Left lung (tissue), 14 donors: ENCODE results near the gene RNASE4. TPM values are rescaled to one million over a fixed set of nuclear protein-coding genes. Genes with fewer than 3 reads are reported as not detected.
"Not testable (repeated sequence)": the region's sequence is repeated elsewhere in the genome, so short reads cannot be mapped to it uniquely, and the experiment has no call there.

Source experiments
- ATAC-seq: fragments of 200-7000 bp; cut with Tn5 transposase; one replicate; pipeline ENCODE4 v1.9.1; 2020; ENCODE audit warnings: moderate library complexity
- DNase-seq, 4 donors: peaks; one replicate each; pipeline ENCODE4 v3.0.0-alpha.2; 2013 to 2020
- H3K27ac ChIP-seq, 2 donors: fragments of 200-600 bp; sonication (generic) in 1 of 2; one replicate each; pipeline versions ENCODE4 v1.5.0 to v1.8.0; 2020 to 2021
- H3K27me3 ChIP-seq, 2 donors: fragments of 200-600 bp; sonication (generic) in 1 of 2; one replicate each; pipeline versions ENCODE4 v1.5.0 to v1.8.0; 2020 to 2021
- H3K36me3 ChIP-seq, 2 donors: fragments of 200-600 bp; sonication (generic) in 1 of 2; one replicate each; pipeline versions ENCODE4 v1.5.0 to v1.8.0; 2020 to 2021
- H3K4me1 ChIP-seq, 2 donors: fragments of 200-600 bp; one replicate each; pipeline ENCODE4 v1.8.0; 2021
- H3K4me3 ChIP-seq, 2 donors: fragments of 200-600 bp; sonication (generic) in 1 of 2; one replicate each; pipeline versions ENCODE4 v1.5.0 to v1.8.0; 2020 to 2021; ENCODE audit warnings: mild to moderate bottlenecking in 1 of 2
- H3K9me3 ChIP-seq, 2 donors: fragments of 200-600 bp; sonication (generic) in 1 of 2; one replicate each; pipeline versions ENCODE4 v1.5.0 to v1.8.0; 2020 to 2021
- CTCF ChIP-seq, 2 donors: fragments of 200-600 bp; sonication (generic) in 1 of 2; IDR thresholded peaks; one replicate each; pipeline versions ENCODE4 v1.5.0 to v1.8.0; 2021; ENCODE audit warnings: antibody characterized with exemption in 2 of 2
- intact Hi-C, 2 donors: fragments of 100-400 bp; cut with DNase I; formaldehyde crosslinking; loops; one replicate each; pipeline versions ENCODE4 v1.11.2 to v1.14.2; 2022
- long read RNA-seq, 12 donors: library from polyadenylated mRNA in 2 of 12; unstranded in 2 of 12; transcript quantifications; one replicate each; pipeline ENCODE4 v2.0.0 and lab custom pipeline, GENCODE V29; 2019 to 2026
- polyA plus RNA-seq, 6 donors: library from polyadenylated mRNA; unstranded; fragments of 120-200 nt; gene quantifications; one replicate each; pipeline ENCODE4 v1.2.1, GENCODE V29; 2013; ENCODE audit not compliant: insufficient read length in 6 of 6
- total RNA-seq, 2 donors: library from RNA; stranded (reverse); fragmentation: NEBNext Ultra II Directional; extraction: Animal tissue kit (Norgen Biotek cat#: 25700); gene quantifications; one replicate each; pipeline ENCODE4 v1.2.1, GENCODE V29; 2021
- donor health status: DM: no; HTN: yes; CAD: no.
- donor health status: DM: no; HTN: no; CAD: no.

RNASE4 gene, protein sequence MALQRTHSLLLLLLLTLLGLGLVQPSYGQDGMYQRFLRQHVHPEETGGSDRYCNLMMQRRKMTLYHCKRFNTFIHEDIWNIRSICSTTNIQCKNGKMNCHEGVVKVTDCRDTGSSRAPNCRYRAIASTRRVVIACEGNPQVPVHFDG
- total RNA-seq (10 to 100 TPM; 17.9 to 18.5 TPM), polyA plus RNA-seq (1 to 10 TPM; 5.1 to 7.8 (median 6.4) TPM)
- long read RNA-seq, donor 1, transcript RNASE4-203 (2 exons, 2,520 nt) = major isoform, 19 of 36 reads
- long read RNA-seq, donor 1, partial matches to known transcripts = 17 of 36 reads
- long read RNA-seq, donor 1, other reads (novel, unspliced or antisense) = 0 of 36 reads
- long read RNA-seq, donor 2, transcript RNASE4-203 (2 exons, 2,520 nt) = major isoform, 12 of 23 reads
- long read RNA-seq, donor 2, partial matches to known transcripts = 10 of 23 reads
- long read RNA-seq, donor 2, other reads (novel, unspliced or antisense) = 0 of 23 reads
- long read RNA-seq, donor 3, transcript RNASE4-203 (2 exons, 2,520 nt) = major isoform, 14 of 23 reads
- long read RNA-seq, donor 3, partial matches to known transcripts = 7 of 23 reads
- long read RNA-seq, donor 3, other reads (novel, unspliced or antisense) = 0 of 23 reads
- long read RNA-seq, donor 4, transcript RNASE4-203 (2 exons, 2,520 nt) = major isoform, 22 of 22 reads
- long read RNA-seq, donor 4, partial matches to known transcripts = 0 of 22 reads
- long read RNA-seq, donor 4, other reads (novel, unspliced or antisense) = 0 of 22 reads
- long read RNA-seq, donor 5, transcript RNASE4-203 (2 exons, 2,520 nt) = major isoform, 15 of 15 reads
- long read RNA-seq, donor 5, partial matches to known transcripts = 0 of 15 reads
- long read RNA-seq, donor 5, other reads (novel, unspliced or antisense) = 0 of 15 reads
- long read RNA-seq, donor 6, transcript RNASE4-203 (2 exons, 2,520 nt) = major isoform, 11 of 28 reads
- long read RNA-seq, donor 6, partial matches to known transcripts = 16 of 28 reads
- long read RNA-seq, donor 6, other reads (novel, unspliced or antisense) = 0 of 28 reads
- long read RNA-seq, donor 7, transcript RNASE4-203 (2 exons, 2,520 nt) = major isoform, 16 of 16 reads
- long read RNA-seq, donor 7, partial matches to known transcripts = 0 of 16 reads
- long read RNA-seq, donor 7, other reads (novel, unspliced or antisense) = 0 of 16 reads
- long read RNA-seq, donor 8, transcript RNASE4-203 (2 exons, 2,520 nt) = major isoform, 9 of 21 reads
- long read RNA-seq, donor 8, partial matches to known transcripts = 11 of 21 reads
- long read RNA-seq, donor 8, other reads (novel, unspliced or antisense) = 0 of 21 reads
- long read RNA-seq, donor 9 = 0 reads
- long read RNA-seq, donor 10, transcript RNASE4-203 (2 exons, 2,520 nt) = major isoform, 20 of 21 reads
- long read RNA-seq, donor 10, partial matches to known transcripts = 0 of 21 reads
- long read RNA-seq, donor 10, other reads (novel, unspliced or antisense) = 0 of 21 reads
- long read RNA-seq, donor 11, partial matches to known transcripts = 0 of 1 reads
- long read RNA-seq, donor 11, other reads (novel, unspliced or antisense) = 0 of 1 reads
- long read RNA-seq, donor 12, transcript RNASE4-203 (2 exons, 2,520 nt) = major isoform, 10 of 18 reads
- long read RNA-seq, donor 12, partial matches to known transcripts = 7 of 18 reads
- long read RNA-seq, donor 12, other reads (novel, unspliced or antisense) = 0 of 18 reads

DNA sequence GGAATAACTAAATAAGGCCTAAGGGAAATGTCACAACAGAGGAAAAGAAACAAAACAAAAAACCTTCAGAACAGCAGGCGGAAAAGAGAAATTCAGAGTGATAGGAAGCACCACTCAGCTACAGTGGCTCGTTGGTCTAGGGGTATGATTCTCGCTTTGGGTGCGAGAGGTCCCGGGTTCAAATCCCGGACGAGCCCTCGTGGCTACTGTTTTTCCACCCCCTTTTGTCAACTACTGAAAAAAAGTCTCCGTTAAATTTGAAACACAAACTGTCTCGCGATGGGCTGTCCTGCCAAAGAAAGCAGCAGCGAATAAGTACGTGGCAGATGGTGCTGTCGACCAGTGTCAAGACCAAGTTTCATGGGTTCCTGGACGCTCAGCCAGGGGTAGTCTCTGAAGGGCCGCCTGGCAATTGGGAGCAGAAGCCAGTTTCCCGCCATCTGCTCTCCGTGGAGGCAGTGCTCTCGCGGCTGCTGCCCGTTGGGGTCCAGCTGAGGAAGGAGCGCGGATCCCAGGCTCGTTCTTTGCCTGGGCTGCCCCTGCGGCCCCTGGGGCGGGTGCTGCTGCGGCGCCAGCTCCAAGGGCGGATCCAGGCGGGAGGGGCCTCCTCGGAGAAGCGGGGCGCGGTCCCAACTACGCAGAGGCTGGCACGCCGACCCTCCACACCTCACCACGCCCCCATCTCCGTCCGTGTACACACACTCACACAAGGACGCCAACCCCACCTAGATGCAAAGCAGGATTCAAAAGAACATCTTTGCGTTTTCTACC is at the start of gene RNASE4:
TSS of gene RNASE4 (plus strand) at position 670 of the 771 bp plus-strand sequence. CDS start 14,812 bp downstream, outside the sequence.
- intact Hi-C loops = loop anchor here in 1 of 2 donors (5.0 kb wide), 1 partner anchor 72 kb away; no protein-coding TSS in a partner anchor

DNA sequence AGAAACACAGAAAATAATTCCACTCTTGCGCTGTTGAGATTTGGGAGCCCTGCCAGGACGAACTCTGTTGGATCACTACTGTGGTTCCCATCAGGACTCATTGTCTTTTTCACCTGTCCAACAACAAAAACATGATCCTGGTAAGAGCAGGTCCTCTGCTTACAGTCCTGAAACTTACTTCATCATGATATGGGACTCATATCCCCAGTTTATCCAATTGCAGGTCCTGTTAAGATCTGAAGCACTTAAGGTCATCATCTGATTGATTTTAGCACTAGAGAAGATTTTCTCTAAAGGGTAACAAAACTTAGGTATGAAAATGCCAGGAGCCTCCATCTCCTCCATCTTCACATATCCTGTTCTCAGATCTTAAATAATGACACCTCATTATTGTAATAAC is 42.8 kb upstream of the RNASE4 start, which contains the start of gene OR6S1:
TSS of gene OR6S1 (minus strand) at position 101 of the 400 bp plus-strand sequence. CDS start at position 101, 0 bp downstream.
- TF ChIP-seq CTCF (IDR thresholded peaks at IDR 0.05) = no peak
- no peak for DNase-seq
- H3K27me3 ChIP-seq = peaks cover 5 to 66% of the 10 kb centered on the region in 2 donors
- no peaks in the 10 kb centered on the region for H3K9me3 ChIP-seq
- no peak for ATAC-seq
- intact Hi-C loops = no loop called here
- H3K36me3 ChIP-seq = no peaks in the 10 kb centered on the region
- no peak within 1 kb of the TSS for H3K27ac ChIP-seq
- H3K4me3 ChIP-seq = no peak within 1 kb of the TSS
- H3K4me1 ChIP-seq = no peaks in the 10 kb centered on the region

More for the DNA sequence above, at the start of gene RNASE4:
- Histone ChIP-seq H3K4me3 (peak within 1 kb of the TSS; percentile 67 to 77), H3K4me1 (peaks cover 21 to 65% of the 10 kb centered on the region in 2 donors), H3K27me3 (no peaks in the 10 kb centered on the region), H3K27ac (peak within 1 kb of the TSS; percentile 99 to 100), H3K36me3 (no peaks in the 10 kb centered on the region), H3K9me3 (no peaks in the 10 kb centered on the region)
- no peak for TF ChIP-seq CTCF (IDR thresholded peaks at IDR 0.05)
- DNase-seq (peak; percentile 87 to 93 (median 90)), ATAC-seq (peak; percentile 62)

DNA sequence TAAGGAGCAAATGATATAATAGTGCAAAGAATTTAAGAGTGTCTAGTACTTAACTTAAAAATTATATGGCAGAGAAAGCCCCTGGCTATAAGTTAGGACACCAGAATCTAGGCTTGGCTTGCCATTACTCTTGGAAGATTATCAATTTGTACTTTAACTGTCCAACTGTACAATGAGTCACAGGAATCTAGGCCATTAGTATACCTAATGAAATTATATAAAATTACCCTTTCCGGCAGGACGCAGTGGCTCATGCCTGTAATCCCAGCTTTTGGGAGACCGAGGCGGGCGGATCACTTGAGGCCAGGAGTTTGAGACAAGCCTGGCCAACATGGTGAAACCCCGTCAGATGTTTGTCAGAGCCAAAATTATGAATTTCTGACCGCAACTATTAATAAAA is 42.2 kb upstream of the RNASE4 start:
- no peaks in the 10 kb centered on the region for H3K9me3 ChIP-seq
- intact Hi-C loops = no loop called here
- DNase-seq (no peak), ATAC-seq (no peak)
- no peaks in the 10 kb centered on the region for H3K36me3 ChIP-seq
- no peak for TF ChIP-seq CTCF (IDR thresholded peaks at IDR 0.05)
- peaks cover 5 to 60% of the 10 kb centered on the region in 2 donors for H3K27me3 ChIP-seq
- H3K27ac ChIP-seq = no peak overlapping the region
- H3K4me1 ChIP-seq = no peaks in the 10 kb centered on the region
- no peak overlapping the region for H3K4me3 ChIP-seq

GRCh38 chr14:20642755-20643154 is 41.6 kb upstream of the RNASE4 start:
- H3K9me3 ChIP-seq, H3K4me1 ChIP-seq, intact Hi-C loops, H3K27ac ChIP-seq, DNase-seq, H3K4me3 ChIP-seq, H3K36me3 ChIP-seq, ATAC-seq: not testable (repeated sequence)
- H3K27me3 ChIP-seq = peaks cover 5 to 55% of the 10 kb centered on the region in 2 donors
